IPS-18c (cell line): Measurements from ENCODE around the gene SMPD4.
"Not testable (repeated sequence)": the region's sequence is repeated elsewhere in the genome, so short reads cannot be mapped to it uniquely, and the experiment has no call there.

Experiments used
- H3K4me3 ChIP-seq: 2 replicates; pipeline ENCODE4 v1.7.0; 2013; ENCODE audit warnings: low read depth, mild to moderate bottlenecking, low read length, moderate library complexity; ENCODE audit not compliant: insufficient read depth
- H3K9me3 ChIP-seq: one replicate; pipeline ENCODE4 v1.6.1; 2013; ENCODE audit warnings: mild to moderate bottlenecking, low read length, moderate library complexity; ENCODE audit not compliant: control insufficient read depth, insufficient read depth

SMPD4 gene

DNA sequence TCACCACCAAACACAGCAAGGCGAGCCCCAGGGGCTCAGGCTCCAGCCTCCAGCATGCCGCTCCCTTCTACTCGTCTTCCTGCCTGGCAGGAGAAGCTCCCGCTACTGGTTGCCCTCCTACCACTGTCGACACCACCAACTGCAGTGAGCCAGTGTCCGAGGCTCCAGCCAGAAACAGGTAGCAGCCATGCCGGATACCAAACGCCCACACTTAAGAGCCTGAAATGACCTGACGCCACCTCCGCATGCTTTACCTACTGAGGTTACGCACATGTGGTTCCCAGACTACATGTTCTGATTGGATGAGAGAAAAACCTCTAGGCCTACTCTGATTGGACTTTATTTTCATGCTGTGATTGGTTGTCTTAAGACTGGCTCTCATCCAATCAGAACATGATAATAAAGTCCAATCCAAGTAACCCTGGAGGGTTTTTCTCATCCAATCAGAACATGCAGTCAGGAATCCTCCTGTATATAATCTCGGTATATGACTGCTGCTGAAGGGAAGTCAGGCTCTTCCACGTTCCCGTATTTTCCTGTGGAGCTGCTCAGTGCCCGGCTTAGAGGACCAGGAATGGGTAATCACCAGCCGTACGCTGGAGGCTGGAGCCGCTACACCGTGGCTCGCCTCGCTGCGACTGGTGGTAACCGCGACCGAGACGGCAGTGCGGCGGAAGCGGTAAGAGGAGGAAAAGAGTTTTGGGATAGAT, 52.1 kb downstream of the SMPD4 start, which contains the start of gene POTEF:
POTEF (minus strand) TSS at position 103 of the 710 bp plus-strand sequence. CDS start 8,707 bp downstream, outside the sequence.
- not testable (repeated sequence) for H3K9me3 ChIP-seq
- peak within 1 kb of the TSS; percentile 51; the same call in 1 of the 2 replicates for H3K4me3 ChIP-seq

DNA sequence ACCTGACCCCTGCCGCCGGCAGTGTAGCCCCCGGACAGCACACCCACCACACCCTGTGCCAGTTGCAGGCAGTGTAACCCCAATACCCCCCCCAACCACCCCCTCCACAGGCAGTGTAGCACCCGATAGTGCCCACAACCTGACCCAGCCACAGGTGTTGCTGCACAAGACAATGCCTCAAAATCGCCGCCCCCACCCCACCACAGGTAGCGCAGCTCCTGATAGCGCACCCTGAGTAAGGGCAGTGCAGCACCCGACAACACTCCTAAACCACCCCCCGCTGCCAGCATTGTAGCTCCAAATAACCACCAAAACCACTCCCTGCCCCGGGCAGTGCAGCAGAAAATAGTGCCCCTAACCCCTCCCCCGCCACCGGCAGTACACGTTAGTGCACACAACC, 52.9 kb downstream of the SMPD4 start:
- H3K4me3 ChIP-seq: peak overlapping the region; percentile 36; the same call in 1 of the 2 replicates
- H3K9me3 ChIP-seq: not testable (repeated sequence)

DNA sequence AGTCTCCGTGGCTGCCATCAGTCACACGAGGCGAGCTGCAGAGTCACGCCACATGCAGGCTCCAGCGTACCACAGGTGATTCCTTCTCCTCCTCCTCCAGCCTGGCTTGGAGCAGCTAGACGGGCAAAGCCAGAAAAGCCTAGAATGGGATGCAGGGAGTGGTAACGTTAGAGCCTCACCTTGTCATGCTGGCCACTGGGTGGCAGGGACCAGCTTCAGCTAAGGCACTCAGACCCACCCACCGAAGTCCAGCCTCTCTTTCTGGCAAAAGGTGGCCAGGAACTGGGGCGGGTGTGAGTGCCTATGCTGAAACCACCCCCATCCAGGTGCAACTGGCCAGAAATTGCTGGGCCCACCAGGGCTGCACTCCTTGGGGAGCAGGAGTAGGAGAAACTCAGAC, 53.7 kb downstream of the SMPD4 start:
- not testable (repeated sequence) for H3K4me3 ChIP-seq, H3K9me3 ChIP-seq

DNA sequence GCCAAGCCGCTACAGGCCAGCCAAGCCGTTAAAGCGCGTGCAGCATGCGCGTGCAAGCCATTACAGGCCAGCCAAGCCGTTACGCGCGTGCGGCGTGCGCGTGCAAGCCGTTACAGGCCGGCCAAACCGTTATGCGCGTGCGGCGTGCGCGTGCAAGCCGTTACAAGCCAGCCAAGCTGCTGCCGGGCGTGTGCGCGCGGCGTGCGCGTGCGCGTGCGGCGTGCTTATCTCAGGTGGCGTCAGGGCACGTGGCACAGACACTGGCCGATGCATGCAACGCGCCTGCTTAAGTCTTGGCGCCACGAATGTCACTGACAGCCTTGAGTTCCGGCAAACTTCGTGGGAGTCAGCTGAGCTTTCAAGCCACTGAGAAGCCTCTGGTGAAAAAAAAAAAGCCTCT, 60.5 kb downstream of the SMPD4 start:
- H3K9me3 ChIP-seq, H3K4me3 ChIP-seq: not testable (repeated sequence)

DNA sequence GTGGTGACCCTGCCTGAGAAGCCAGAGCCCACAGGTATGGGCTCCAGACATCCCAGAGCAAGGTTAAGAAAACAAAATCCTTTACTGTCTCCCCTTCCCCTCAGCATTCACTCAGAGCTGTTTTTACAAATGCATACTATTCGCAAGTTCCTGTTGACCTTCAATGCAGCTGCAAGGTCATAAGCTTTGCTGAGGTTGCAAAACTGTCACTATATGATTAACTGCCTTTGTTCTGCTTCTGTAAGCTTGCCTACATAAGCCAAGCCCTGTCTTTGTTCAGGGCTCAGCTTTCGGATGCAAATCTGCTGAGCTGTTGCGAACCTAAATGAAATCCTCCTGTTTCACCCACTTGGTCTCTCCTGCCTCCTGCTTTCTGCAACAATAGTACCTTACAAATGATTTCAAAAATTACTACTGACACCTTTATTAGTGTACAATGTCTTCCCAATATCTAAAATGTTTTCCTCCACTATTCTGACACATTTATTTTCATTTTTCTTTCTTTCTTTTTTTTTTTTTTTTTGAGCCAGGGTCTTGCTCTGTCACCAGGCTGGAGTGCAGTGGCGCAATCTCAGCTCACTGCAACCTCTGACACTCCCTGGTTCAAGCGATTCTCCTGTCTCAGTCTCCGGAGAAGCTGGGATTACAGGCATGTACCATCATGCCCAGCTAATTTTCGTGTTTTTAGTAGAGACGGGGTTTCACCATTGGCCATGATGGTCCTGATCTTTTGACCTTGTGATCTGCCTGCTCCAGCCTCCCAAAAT, 78.6 kb downstream of the SMPD4 start:
- H3K9me3 ChIP-seq, H3K4me3 ChIP-seq: not testable (repeated sequence)
